ENCODE data around the gene RASSF10. TPM values are rescaled to one million over a fixed set of nuclear protein-coding genes. Genes with fewer than 3 reads are reported as not detected.

RASSF10 gene
- total and polyA plus RNA-seq, 2 experiments from 2014 or later = 0.53 to 9.5 TPM

DNA sequence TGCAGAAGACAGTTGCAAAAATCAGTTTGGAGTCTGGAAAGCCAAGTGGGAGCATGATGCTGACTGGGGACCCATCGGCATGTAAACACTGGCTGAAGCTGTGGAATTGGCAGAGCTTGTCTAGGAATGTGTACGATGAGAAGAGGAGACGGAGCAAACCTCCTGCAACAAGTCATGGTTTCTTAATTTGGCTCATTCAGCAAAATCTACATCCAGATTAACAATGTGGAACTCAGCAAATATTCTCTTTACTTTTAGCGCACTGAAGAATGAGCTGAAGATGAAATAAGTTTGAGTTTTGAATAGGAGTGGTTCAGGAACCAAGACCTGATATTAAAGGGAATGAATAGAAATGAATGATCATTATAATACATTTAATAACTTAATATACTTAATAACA, 26.6 kb downstream of the RASSF10 start:
- Histone ChIP-seq H3K27ac (no peak overlapping the region), H3K27me3 (no peaks in the 10 kb centered on the region), H3K4me3 (no peak overlapping the region), H3K9me2 (replicated peaks; ENCODE audit: insufficient read depth) (no peaks in the 10 kb centered on the region), H3K4me2 (no peak overlapping the region), H3K4me1 (ENCODE audit: insufficient read depth) (no peaks in the 10 kb centered on the region), H4K20me1 (ENCODE audit: insufficient read depth, poor library complexity, severe bottlenecking) (no peaks in the 10 kb centered on the region), H2AFZ (no peak overlapping the region), H3K9me3 (ENCODE audit: low read depth) (no peaks in the 10 kb centered on the region), H3K79me2 (no peaks in the 10 kb centered on the region), H3K36me3 (replicated peaks; ENCODE audit: insufficient read depth, low read depth) (no peaks in the 10 kb centered on the region)
- WGBS (ENCODE audit: low lambda C conversion rate, missing lambda C conversion rate) = 89% methylated on average over 4 of the region's 4 CpGs
- no peak for DNase-seq (ENCODE audit: low spot score)
- TF ChIP-seq EZH2phosphoT487 (IDR thresholded peaks at IDR 0.05; ENCODE audit: low read depth, severe bottlenecking, unreplicated experiment) (no peak), EZH2 (IDR thresholded peaks at IDR 0.05; ENCODE audit: borderline replicate concordance) (no peak)
- TF ChIP-seq, protein P1, sequence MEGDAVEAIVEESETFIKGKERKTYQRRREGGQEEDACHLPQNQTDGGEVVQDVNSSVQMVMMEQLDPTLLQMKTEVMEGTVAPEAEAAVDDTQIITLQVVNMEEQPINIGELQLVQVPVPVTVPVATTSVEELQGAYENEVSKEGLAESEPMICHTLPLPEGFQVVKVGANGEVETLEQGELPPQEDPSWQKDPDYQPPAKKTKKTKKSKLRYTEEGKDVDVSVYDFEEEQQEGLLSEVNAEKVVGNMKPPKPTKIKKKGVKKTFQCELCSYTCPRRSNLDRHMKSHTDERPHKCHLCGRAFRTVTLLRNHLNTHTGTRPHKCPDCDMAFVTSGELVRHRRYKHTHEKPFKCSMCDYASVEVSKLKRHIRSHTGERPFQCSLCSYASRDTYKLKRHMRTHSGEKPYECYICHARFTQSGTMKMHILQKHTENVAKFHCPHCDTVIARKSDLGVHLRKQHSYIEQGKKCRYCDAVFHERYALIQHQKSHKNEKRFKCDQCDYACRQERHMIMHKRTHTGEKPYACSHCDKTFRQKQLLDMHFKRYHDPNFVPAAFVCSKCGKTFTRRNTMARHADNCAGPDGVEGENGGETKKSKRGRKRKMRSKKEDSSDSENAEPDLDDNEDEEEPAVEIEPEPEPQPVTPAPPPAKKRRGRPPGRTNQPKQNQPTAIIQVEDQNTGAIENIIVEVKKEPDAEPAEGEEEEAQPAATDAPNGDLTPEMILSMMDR (IDR thresholded peaks at IDR 0.05; ENCODE audit: poor library complexity) = no peak

DNA sequence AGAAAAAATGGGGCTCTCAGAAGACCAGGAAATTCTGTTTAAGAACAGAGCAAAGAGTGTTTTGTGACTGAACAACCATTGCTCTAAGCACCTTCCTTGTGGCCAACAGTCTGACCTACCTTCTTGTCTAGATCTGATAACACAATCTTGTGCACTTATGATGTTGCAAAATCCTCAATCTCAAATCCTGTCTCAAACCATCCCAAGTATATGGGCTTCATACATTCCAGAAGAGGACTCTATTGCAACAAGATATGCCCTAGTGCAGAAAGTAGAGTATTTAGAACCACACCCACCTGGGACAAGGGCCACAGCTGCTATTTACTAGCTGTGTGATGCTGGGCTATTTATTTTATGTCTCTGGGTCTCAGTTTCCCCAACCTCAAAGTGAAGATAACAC, 27.1 kb downstream of the RASSF10 start:
- TF ChIP-seq, protein P1 (IDR thresholded peaks at IDR 0.05; ENCODE audit: poor library complexity) = no peak
- TF ChIP-seq EZH2phosphoT487 (IDR thresholded peaks at IDR 0.05; ENCODE audit: low read depth, severe bottlenecking, unreplicated experiment) (no peak), EZH2 (IDR thresholded peaks at IDR 0.05; ENCODE audit: borderline replicate concordance) (no peak)
- Histone ChIP-seq H3K36me3 (replicated peaks; ENCODE audit: insufficient read depth, low read depth) (no peaks in the 10 kb centered on the region), H3K27me3 (no peaks in the 10 kb centered on the region), H3K79me2 (no peaks in the 10 kb centered on the region), H2AFZ (no peak overlapping the region), H3K4me1 (ENCODE audit: insufficient read depth) (no peaks in the 10 kb centered on the region), H3K4me3 (no peak overlapping the region), H3K4me2 (no peak overlapping the region), H3K9me2 (replicated peaks; ENCODE audit: insufficient read depth) (no peaks in the 10 kb centered on the region), H4K20me1 (ENCODE audit: insufficient read depth, poor library complexity, severe bottlenecking) (no peaks in the 10 kb centered on the region), H3K27ac (no peak overlapping the region), H3K9me3 (ENCODE audit: low read depth) (no peaks in the 10 kb centered on the region)
- DNase-seq (ENCODE audit: low spot score) = no peak

DNA sequence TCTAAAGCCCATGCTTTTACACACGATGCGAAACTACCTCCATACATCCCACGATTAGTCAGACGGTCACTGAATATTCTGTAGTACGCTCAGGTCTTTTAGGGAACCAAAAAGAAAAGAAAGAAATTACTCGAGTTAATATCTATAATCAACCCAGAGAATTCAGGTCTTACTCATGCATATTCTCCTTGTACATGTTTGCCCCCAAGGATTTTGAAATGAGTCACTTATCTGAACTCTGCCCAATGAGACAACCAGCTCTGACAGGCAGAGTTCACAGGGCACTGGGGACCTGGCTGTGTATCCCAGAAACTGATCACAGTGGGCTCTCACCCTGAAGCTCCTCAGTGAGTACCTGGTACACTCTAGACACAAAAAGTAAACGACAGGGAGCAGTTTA, 29.2 kb downstream of the RASSF10 start:
- WGBS (ENCODE audit: low lambda C conversion rate, missing lambda C conversion rate) = 92% methylated on average over 7 of the region's 7 CpGs
- DNase-seq (ENCODE audit: low spot score) = no peak

More for the DNA sequence above, 29.2 kb downstream of the RASSF10 start:
- Histone ChIP-seq H3K27me3 (no peaks in the 10 kb centered on the region), H3K4me2 (no peak overlapping the region), H3K4me1 (ENCODE audit: insufficient read depth) (no peaks in the 10 kb centered on the region), H4K20me1 (ENCODE audit: insufficient read depth, poor library complexity, severe bottlenecking) (no peaks in the 10 kb centered on the region), H3K79me2 (no peaks in the 10 kb centered on the region), H3K9me3 (ENCODE audit: low read depth) (no peaks in the 10 kb centered on the region), H3K27ac (peak overlapping the region; percentile 15), H2AFZ (no peak overlapping the region), H3K9me2 (replicated peaks; ENCODE audit: insufficient read depth) (no peaks in the 10 kb centered on the region), H3K4me3 (no peak overlapping the region), H3K36me3 (replicated peaks; ENCODE audit: insufficient read depth, low read depth) (no peaks in the 10 kb centered on the region)
- no peak for TF ChIP-seq EZH2phosphoT487 (IDR thresholded peaks at IDR 0.05; ENCODE audit: low read depth, severe bottlenecking, unreplicated experiment)
- TF ChIP-seq, protein P1 (IDR thresholded peaks at IDR 0.05; ENCODE audit: poor library complexity) = no peak
- TF ChIP-seq EZH2 (IDR thresholded peaks at IDR 0.05; ENCODE audit: borderline replicate concordance) = no peak
